ENCODE results near the gene CADM1.

GRCh38 chr11:115256397-115257197, 247.6 kb downstream of the CADM1 start:
- TF ChIP-seq CTCF (IDR thresholded peaks at IDR 0.05) (no peak), POLR2A (IDR thresholded peaks at IDR 0.05) (no peak)
